H1 (cell line): Measurements from ENCODE around the gene RTN4RL1. TPM values are rescaled to one million over a fixed set of nuclear protein-coding genes. Genes with fewer than 3 reads are reported as not detected.

ENCODE experiments used
- CTCF ChIA-PET: fragments of 300-600 bp; sonication (Branson Sonifier 250); formaldehyde crosslinking; loops from one replicate; lab custom pipeline; 2021; ENCODE audit not compliant: partially characterized antibody; lab: Charles Lee
- POLR2A ChIA-PET: fragments of 300-600 bp; sonication (Branson Sonifier 250); formaldehyde crosslinking; loops from one replicate; lab custom pipeline; 2021; ENCODE audit warnings: inconsistent platforms; ENCODE audit not compliant: partially characterized antibody; lab: Charles Lee
- DNase-seq, 2 experiments: peaks; one replicate each; pipeline versions ENCODE4 v3.0.0 to v3.0.0-alpha.2; 2010 to 2022; ENCODE audit warnings: low spot score in 2 of 2, low read depth in 1 of 2, mixed read lengths in 1 of 2
- FAIRE-seq: peaks from 2 replicates; lab custom pipeline; 2011; peaks lifted over from hg19 to GRCh38; lab: Jason Lieb, UNC
- H2AFZ ChIP-seq: 2 replicates; pipeline ENCODE4 v1.8.1; 2012; ENCODE audit warnings: low read length, inconsistent platforms
- H2AK5ac ChIP-seq: 2 replicates; pipeline ENCODE4 v1.6.1; 2013; ENCODE audit warnings: low read depth, low read length
- H2BK120ac ChIP-seq: replicated peaks from 2 replicates; pipeline ENCODE3; 2013; ENCODE audit warnings: low read depth, low read length, inconsistent platforms
- H2BK12ac ChIP-seq: 2 replicates; pipeline ENCODE4 v1.6.1; 2013; ENCODE audit warnings: low read depth, low read length
- H2BK15ac ChIP-seq: 2 replicates; pipeline ENCODE4 v1.6.1; 2013; ENCODE audit warnings: low read length
- H2BK20ac ChIP-seq: 2 replicates; pipeline ENCODE4 v1.6.1; 2013; ENCODE audit warnings: low read length
- H2BK5ac ChIP-seq: 2 replicates; pipeline ENCODE4 v1.6.1; 2013; ENCODE audit warnings: low read depth, low read length
- H3K14ac ChIP-seq: 2 replicates; pipeline ENCODE4 v1.6.1; 2013; ENCODE audit warnings: inconsistent platforms; ENCODE audit not compliant: insufficient read length
- H3K18ac ChIP-seq: 2 replicates; pipeline ENCODE4 v1.6.1; 2013; ENCODE audit warnings: low read length; ENCODE audit errors: extremely low read depth
- H3K23ac ChIP-seq: 2 replicates; pipeline ENCODE4 v1.6.1; 2013; ENCODE audit warnings: inconsistent platforms; ENCODE audit not compliant: insufficient read length
- H3K23me2 ChIP-seq: 2 replicates; pipeline ENCODE4 v1.6.1; 2013; ENCODE audit warnings: low read depth, low read length
- H3K27ac ChIP-seq: 2 replicates; pipeline ENCODE4 v1.6.1; 2011; ENCODE audit warnings: low read depth, low read length, inconsistent platforms
- H3K27me3 ChIP-seq, 4 experiments: replicated peaks in 1 of 4; 1 replicate in 1 of 4; 2 replicates in 3 of 4; pipeline versions ENCODE4 v1.6.1 to v1.8.1; 2011 to 2013; ENCODE audit warnings: low read length in 3 of 4, mild to moderate bottlenecking in 3 of 4, inconsistent platforms in 2 of 4, mixed read lengths in 2 of 4, moderate library complexity in 1 of 4; ENCODE audit not compliant: control insufficient read depth in 3 of 4, insufficient read depth in 3 of 4; ENCODE audit errors: extremely low read depth in 1 of 4
- H3K36me3 ChIP-seq, 4 experiments: 2 replicates each; pipeline versions ENCODE4 v1.6.1 to v1.8.1; 2011 to 2013; ENCODE audit warnings: mild to moderate bottlenecking in 4 of 4, low read length in 3 of 4, moderate library complexity in 2 of 4, control low read depth in 1 of 4, inconsistent platforms in 1 of 4; ENCODE audit not compliant: insufficient read depth in 4 of 4, control insufficient read depth in 2 of 4
- H3K4ac ChIP-seq: replicated peaks from 2 replicates; pipeline ENCODE3; 2013; ENCODE audit warnings: low read length, low read depth, mixed read lengths, inconsistent platforms; ENCODE audit not compliant: insufficient read length
- H3K4me1 ChIP-seq, 4 experiments: replicated peaks in 1 of 4; 1 replicate in 1 of 4; 2 replicates in 3 of 4; pipeline versions ENCODE4 v1.6.1 to v1.8.1; 2011 to 2013; ENCODE audit warnings: low read length in 3 of 4, inconsistent platforms in 2 of 4, mixed read lengths in 1 of 4; ENCODE audit not compliant: insufficient read depth in 4 of 4, control insufficient read depth in 3 of 4
- H3K4me2 ChIP-seq, 2 experiments: 2 replicates each; pipeline versions ENCODE4 v1.6.1 to v1.8.1; 2011 to 2013; ENCODE audit warnings: low read depth in 2 of 2, low read length in 2 of 2, control low read depth in 1 of 2, inconsistent platforms in 1 of 2, mild to moderate bottlenecking in 1 of 2; ENCODE audit not compliant: insufficient read depth in 1 of 2
- H3K4me3 ChIP-seq, 4 experiments: fragments of 200-600, 300-600 bp in 1 of 4; sonication (generic), shearing (Covaris generic), sonication (Bioruptor Twin) in 1 of 4; 2 replicates each; pipeline versions ENCODE4 v1.5.1 to v1.8.1; 2011 to 2016; ENCODE audit warnings: low read length in 4 of 4, low read depth in 3 of 4, control low read depth in 2 of 4, inconsistent platforms in 2 of 4, mild to moderate bottlenecking in 2 of 4, mixed read lengths in 1 of 4, moderate library complexity in 1 of 4; ENCODE audit not compliant: insufficient read depth in 2 of 4; ENCODE audit errors: extremely low read depth in 1 of 4
- H3K56ac ChIP-seq: replicated peaks from 2 replicates; pipeline ENCODE3; 2013; ENCODE audit warnings: low read depth, mild to moderate bottlenecking, mixed read lengths, low read length, inconsistent platforms; ENCODE audit not compliant: insufficient read length
- H3K79me1 ChIP-seq: 2 replicates; pipeline ENCODE4 v1.6.1; 2013; ENCODE audit warnings: low read depth, low read length, control low read depth
- H3K79me2 ChIP-seq, 2 experiments: 2 replicates each; pipeline versions ENCODE4 v1.6.1 to v1.8.1; 2012 to 2013; ENCODE audit warnings: low read length in 2 of 2, mild to moderate bottlenecking in 2 of 2, inconsistent platforms in 1 of 2; ENCODE audit not compliant: insufficient read depth in 2 of 2, control insufficient read depth in 1 of 2
- H3K9ac ChIP-seq, 4 experiments: replicated peaks in 1 of 4; 1 replicate in 1 of 4; 2 replicates in 3 of 4; pipeline versions ENCODE4 v1.6.1 to v1.8.1; 2011 to 2013; ENCODE audit warnings: low read depth in 3 of 4, low read length in 3 of 4, control low read depth in 2 of 4, mild to moderate bottlenecking in 2 of 4, moderate library complexity in 2 of 4, inconsistent platforms in 1 of 4; ENCODE audit errors: extremely low read depth in 1 of 4
- H3K9me3 ChIP-seq, 2 experiments: 2 replicates each; pipeline versions ENCODE4 v1.6.1 to v1.8.1; 2012 to 2013; ENCODE audit warnings: mild to moderate bottlenecking in 2 of 2, moderate library complexity in 2 of 2, control low read depth in 1 of 2, inconsistent platforms in 1 of 2, low read depth in 1 of 2, low read length in 1 of 2, mixed read lengths in 1 of 2; ENCODE audit not compliant: insufficient read depth in 2 of 2
- H4K20me1 ChIP-seq, 2 experiments: replicated peaks in 1 of 2; 2 replicates each; pipeline versions ENCODE3 to v1.8.1; 2011 to 2013; ENCODE audit warnings: inconsistent platforms in 2 of 2, low read length in 2 of 2, mild to moderate bottlenecking in 1 of 2; ENCODE audit not compliant: insufficient read depth in 2 of 2, control insufficient read depth in 1 of 2
- H4K5ac ChIP-seq: 2 replicates; pipeline ENCODE4 v1.6.1; 2013; ENCODE audit warnings: low read length, low read depth, mixed read lengths, inconsistent platforms; ENCODE audit not compliant: insufficient read length
- H4K8ac ChIP-seq: 2 replicates; pipeline ENCODE4 v1.8.0; 2013; ENCODE audit warnings: mild to moderate bottlenecking, moderate library complexity, low read length, inconsistent platforms; ENCODE audit not compliant: insufficient read depth; ENCODE audit errors: extremely low read depth
- H4K91ac ChIP-seq: replicated peaks from 2 replicates; pipeline ENCODE3; 2013; ENCODE audit warnings: low read length, mixed read lengths, inconsistent platforms; ENCODE audit not compliant: insufficient read length
- ATF2 ChIP-seq: IDR thresholded peaks from 2 replicates; pipeline ENCODE4 v1.6.1; 2012; ENCODE audit warnings: low read length, inconsistent platforms
- HDAC6 ChIP-seq: IDR thresholded peaks from one replicate; pipeline ENCODE4 v1.7.1; 2012; ENCODE audit warnings: low read depth, mild to moderate bottlenecking, inconsistent platforms, low read length, moderate library complexity
- MAX ChIP-seq: IDR thresholded peaks from 2 replicates; pipeline ENCODE4 v1.6.1; 2012; ENCODE audit warnings: inconsistent platforms
- NRF1 ChIP-seq: IDR thresholded peaks from 2 replicates; pipeline ENCODE4 v1.6.1; 2011; ENCODE audit warnings: mild to moderate bottlenecking, low read depth, low read length, improper control_type of control experiment
- SP4 ChIP-seq: IDR thresholded peaks from 2 replicates; pipeline ENCODE4 v1.6.1; 2012; ENCODE audit warnings: low read length, inconsistent platforms
- WGBS, 2 experiments: shearing (Covaris generic) in 1 of 2; methylation state at CpG; one replicate each; pipeline versions ENCODE4 v1.1.6 to v1.1.7; 2013 to 2015; ENCODE audit warnings: low lambda C conversion rate in 2 of 2, mixed read lengths in 2 of 2, inconsistent platforms in 1 of 2, low coverage in 1 of 2, missing lambda C conversion rate in 1 of 2; ENCODE audit not compliant: insufficient replicate concordance in 2 of 2, insufficient coverage in 1 of 2, insufficient read length in 1 of 2; ENCODE audit errors: extremely low coverage in 1 of 2, missing lambda C conversion rate in 1 of 2; 5-methylcytosine and 5-hydroxymethylcytosine counted together
- polyA plus RNA-seq, 7 experiments: library from polyadenylated mRNA; depleted of rRNA in 3 of 7; stranded (reverse) in 5 of 7; unstranded in 2 of 7; fragments of >200 nt in 5 of 7; fragments of 200-250 nt in 2 of 7; gene quantifications; 1 replicate in 5 of 7; 2 replicates in 1 of 7; 4 replicates in 1 of 7; pipeline versions ENCODE4 v1.2.1 to v1.2.3, GENCODE V29; 2011 to 2013; ENCODE audit warnings: missing spikeins in 2 of 7, mixed read lengths in 2 of 7
- total RNA-seq: library from RNA; stranded (reverse); fragmentation: NEBNext Ultra II Directional; extraction: Animal tissue kit (Norgen Biotek cat#: 25700); gene quantifications from 2 replicates; pipeline ENCODE4 v1.2.1, GENCODE V29; 2021

The RTN4RL1 gene
- total and polyA plus RNA-seq, 2 of the 8 experiments (the other 6 are each of a cell fraction or from before 2014, with no cell fraction given) = 0.09 TPM; not detected in 1

DNA sequence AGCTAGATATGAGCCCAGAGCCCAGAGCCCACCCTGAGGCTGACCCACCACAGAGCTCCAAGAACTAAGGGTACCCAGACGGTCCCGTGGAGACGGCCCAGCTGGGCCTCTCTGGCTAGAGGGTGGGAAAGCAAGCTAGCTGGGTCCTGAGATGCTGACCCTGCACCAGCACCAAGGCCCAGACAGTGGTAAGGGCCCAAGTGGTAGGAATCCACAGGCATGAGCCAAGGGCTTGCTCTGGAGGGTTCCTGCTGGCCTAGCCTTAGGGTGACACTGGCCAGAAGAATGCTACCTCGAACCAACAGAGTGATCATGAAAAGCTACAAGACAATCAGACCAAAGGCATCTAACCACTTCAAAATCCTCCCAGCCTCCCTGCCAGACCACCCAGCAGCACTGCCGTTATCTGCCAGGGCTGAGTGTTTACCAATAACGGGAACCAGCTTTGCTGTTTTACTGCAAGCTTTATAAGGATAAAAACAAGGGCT lies 42.9 kb upstream of the RTN4RL1 start:
- Histone ChIP-seq H4K20me1 (peaks cover 5 to 9% of the 10 kb centered on the region in 2 experiments), H2BK20ac (no peak overlapping the region), H3K79me2 (no peaks in the 10 kb centered on the region), H3K9me3 (no peaks in the 10 kb centered on the region), H3K14ac (no peak overlapping the region), H2BK12ac (no peak overlapping the region), H3K4me1 (peaks cover 0 to 14% (median 7%) of the 10 kb centered on the region in 4 experiments; a peak in 6 of 7 replicates), H3K56ac (no peak overlapping the region), H3K18ac (no peak overlapping the region), H3K27me3 (no peaks in the 10 kb centered on the region), H2BK15ac (no peak overlapping the region), H2BK120ac (no peak overlapping the region), H3K23me2 (no peaks in the 10 kb centered on the region), H3K4ac (no peak overlapping the region), H4K91ac (no peak overlapping the region), H4K8ac (peak overlapping the region; percentile 71), H2AK5ac (no peak overlapping the region), H4K5ac (no peak overlapping the region), H3K79me1 (no peaks in the 10 kb centered on the region), H3K4me2 (no peak overlapping the region), H3K27ac (no peak overlapping the region), H2BK5ac (no peak overlapping the region), H3K9ac (no peak overlapping the region), H3K4me3 (no peak overlapping the region), H3K36me3 (peaks cover 0 to 4% (median 0%) of the 10 kb centered on the region in 4 experiments; a peak in 1 of 8 replicates), H2AFZ (no peak overlapping the region), H3K23ac (no peak overlapping the region)
- CTCF ChIA-PET = interaction anchor here (1.0 to 11.7 kb wide), 14 partner anchors 11 to 220 kb away, joined by 3 to 122 read pairs (median 4); partner anchors contain the start of gene HIC1
- FAIRE-seq = no peak
- WGBS, 2 experiments = 87% methylated on average over 3 of the region's 6 CpGs; no CpG with 5 or more reads in 1 of the 2 experiments
- POLR2A ChIA-PET = interaction anchor here (1.4 to 1.9 kb wide), 2 partner anchors 9 to 177 kb away, joined by 4 read pairs; no protein-coding TSS in a partner anchor
- DNase-seq = no peak
- TF ChIP-seq HDAC6 (no peak), ATF2 (no peak), SP4 (no peak), MAX (no peak), NRF1 (no peak)
